H1 (cell line): ENCODE measurements around the gene UCHL5. TPM values are rescaled to one million over a fixed set of nuclear protein-coding genes. Genes with fewer than 3 reads are reported as not detected.

Experiments
- CTCF ChIA-PET: fragments of 300-600 bp; sonication (Branson Sonifier 250); formaldehyde crosslinking; loops from one replicate; lab custom pipeline; 2021; ENCODE audit not compliant: partially characterized antibody; lab: Charles Lee
- POLR2A ChIA-PET: fragments of 300-600 bp; sonication (Branson Sonifier 250); formaldehyde crosslinking; loops from one replicate; lab custom pipeline; 2021; ENCODE audit warnings: inconsistent platforms; ENCODE audit not compliant: partially characterized antibody; lab: Charles Lee
- DNase-seq, 2 experiments: peaks; one replicate each; pipeline versions ENCODE4 v3.0.0 to v3.0.0-alpha.2; 2010 to 2022; ENCODE audit warnings: low spot score in 2 of 2, low read depth in 1 of 2, mixed read lengths in 1 of 2
- FAIRE-seq: peaks from 2 replicates; lab custom pipeline; 2011; peaks lifted over from hg19 to GRCh38; lab: Jason Lieb, UNC
- H2AFZ ChIP-seq: 2 replicates; pipeline ENCODE4 v1.8.1; 2012; ENCODE audit warnings: low read length, inconsistent platforms
- H2AK5ac ChIP-seq: 2 replicates; pipeline ENCODE4 v1.6.1; 2013; ENCODE audit warnings: low read depth, low read length
- H2BK120ac ChIP-seq: replicated peaks from 2 replicates; pipeline ENCODE3; 2013; ENCODE audit warnings: low read depth, low read length, inconsistent platforms
- H2BK12ac ChIP-seq: 2 replicates; pipeline ENCODE4 v1.6.1; 2013; ENCODE audit warnings: low read depth, low read length
- H2BK15ac ChIP-seq: 2 replicates; pipeline ENCODE4 v1.6.1; 2013; ENCODE audit warnings: low read length
- H2BK20ac ChIP-seq: 2 replicates; pipeline ENCODE4 v1.6.1; 2013; ENCODE audit warnings: low read length
- H2BK5ac ChIP-seq: 2 replicates; pipeline ENCODE4 v1.6.1; 2013; ENCODE audit warnings: low read depth, low read length
- H3K14ac ChIP-seq: 2 replicates; pipeline ENCODE4 v1.6.1; 2013; ENCODE audit warnings: inconsistent platforms; ENCODE audit not compliant: insufficient read length
- H3K18ac ChIP-seq: 2 replicates; pipeline ENCODE4 v1.6.1; 2013; ENCODE audit warnings: low read length; ENCODE audit errors: extremely low read depth
- H3K23ac ChIP-seq: 2 replicates; pipeline ENCODE4 v1.6.1; 2013; ENCODE audit warnings: inconsistent platforms; ENCODE audit not compliant: insufficient read length
- H3K23me2 ChIP-seq: 2 replicates; pipeline ENCODE4 v1.6.1; 2013; ENCODE audit warnings: low read depth, low read length
- H3K27ac ChIP-seq: 2 replicates; pipeline ENCODE4 v1.6.1; 2011; ENCODE audit warnings: low read depth, low read length, inconsistent platforms
- H3K27me3 ChIP-seq, 4 experiments: replicated peaks in 1 of 4; 1 replicate in 1 of 4; 2 replicates in 3 of 4; pipeline versions ENCODE4 v1.6.1 to v1.8.1; 2011 to 2013; ENCODE audit warnings: low read length in 3 of 4, mild to moderate bottlenecking in 3 of 4, inconsistent platforms in 2 of 4, mixed read lengths in 2 of 4, moderate library complexity in 1 of 4; ENCODE audit not compliant: control insufficient read depth in 3 of 4, insufficient read depth in 3 of 4; ENCODE audit errors: extremely low read depth in 1 of 4
- H3K36me3 ChIP-seq, 4 experiments: 2 replicates each; pipeline versions ENCODE4 v1.6.1 to v1.8.1; 2011 to 2013; ENCODE audit warnings: mild to moderate bottlenecking in 4 of 4, low read length in 3 of 4, moderate library complexity in 2 of 4, control low read depth in 1 of 4, inconsistent platforms in 1 of 4; ENCODE audit not compliant: insufficient read depth in 4 of 4, control insufficient read depth in 2 of 4
- H3K4ac ChIP-seq: replicated peaks from 2 replicates; pipeline ENCODE3; 2013; ENCODE audit warnings: low read length, low read depth, mixed read lengths, inconsistent platforms; ENCODE audit not compliant: insufficient read length
- H3K4me1 ChIP-seq, 4 experiments: replicated peaks in 1 of 4; 1 replicate in 1 of 4; 2 replicates in 3 of 4; pipeline versions ENCODE4 v1.6.1 to v1.8.1; 2011 to 2013; ENCODE audit warnings: low read length in 3 of 4, inconsistent platforms in 2 of 4, mixed read lengths in 1 of 4; ENCODE audit not compliant: insufficient read depth in 4 of 4, control insufficient read depth in 3 of 4
- H3K4me2 ChIP-seq, 2 experiments: 2 replicates each; pipeline versions ENCODE4 v1.6.1 to v1.8.1; 2011 to 2013; ENCODE audit warnings: low read depth in 2 of 2, low read length in 2 of 2, control low read depth in 1 of 2, inconsistent platforms in 1 of 2, mild to moderate bottlenecking in 1 of 2; ENCODE audit not compliant: insufficient read depth in 1 of 2
- H3K4me3 ChIP-seq, 4 experiments: fragments of 200-600, 300-600 bp in 1 of 4; sonication (generic), shearing (Covaris generic), sonication (Bioruptor Twin) in 1 of 4; 2 replicates each; pipeline versions ENCODE4 v1.5.1 to v1.8.1; 2011 to 2016; ENCODE audit warnings: low read length in 4 of 4, low read depth in 3 of 4, control low read depth in 2 of 4, inconsistent platforms in 2 of 4, mild to moderate bottlenecking in 2 of 4, mixed read lengths in 1 of 4, moderate library complexity in 1 of 4; ENCODE audit not compliant: insufficient read depth in 2 of 4; ENCODE audit errors: extremely low read depth in 1 of 4
- H3K56ac ChIP-seq: replicated peaks from 2 replicates; pipeline ENCODE3; 2013; ENCODE audit warnings: low read depth, mild to moderate bottlenecking, mixed read lengths, low read length, inconsistent platforms; ENCODE audit not compliant: insufficient read length
- H3K79me1 ChIP-seq: 2 replicates; pipeline ENCODE4 v1.6.1; 2013; ENCODE audit warnings: low read depth, low read length, control low read depth
- H3K79me2 ChIP-seq, 2 experiments: 2 replicates each; pipeline versions ENCODE4 v1.6.1 to v1.8.1; 2012 to 2013; ENCODE audit warnings: low read length in 2 of 2, mild to moderate bottlenecking in 2 of 2, inconsistent platforms in 1 of 2; ENCODE audit not compliant: insufficient read depth in 2 of 2, control insufficient read depth in 1 of 2
- H3K9ac ChIP-seq, 4 experiments: replicated peaks in 1 of 4; 1 replicate in 1 of 4; 2 replicates in 3 of 4; pipeline versions ENCODE4 v1.6.1 to v1.8.1; 2011 to 2013; ENCODE audit warnings: low read depth in 3 of 4, low read length in 3 of 4, control low read depth in 2 of 4, mild to moderate bottlenecking in 2 of 4, moderate library complexity in 2 of 4, inconsistent platforms in 1 of 4; ENCODE audit errors: extremely low read depth in 1 of 4
- H3K9me3 ChIP-seq, 2 experiments: 2 replicates each; pipeline versions ENCODE4 v1.6.1 to v1.8.1; 2012 to 2013; ENCODE audit warnings: mild to moderate bottlenecking in 2 of 2, moderate library complexity in 2 of 2, control low read depth in 1 of 2, inconsistent platforms in 1 of 2, low read depth in 1 of 2, low read length in 1 of 2, mixed read lengths in 1 of 2; ENCODE audit not compliant: insufficient read depth in 2 of 2
- H4K20me1 ChIP-seq, 2 experiments: replicated peaks in 1 of 2; 2 replicates each; pipeline versions ENCODE3 to v1.8.1; 2011 to 2013; ENCODE audit warnings: inconsistent platforms in 2 of 2, low read length in 2 of 2, mild to moderate bottlenecking in 1 of 2; ENCODE audit not compliant: insufficient read depth in 2 of 2, control insufficient read depth in 1 of 2
- H4K5ac ChIP-seq: 2 replicates; pipeline ENCODE4 v1.6.1; 2013; ENCODE audit warnings: low read length, low read depth, mixed read lengths, inconsistent platforms; ENCODE audit not compliant: insufficient read length
- H4K8ac ChIP-seq: 2 replicates; pipeline ENCODE4 v1.8.0; 2013; ENCODE audit warnings: mild to moderate bottlenecking, moderate library complexity, low read length, inconsistent platforms; ENCODE audit not compliant: insufficient read depth; ENCODE audit errors: extremely low read depth
- H4K91ac ChIP-seq: replicated peaks from 2 replicates; pipeline ENCODE3; 2013; ENCODE audit warnings: low read length, mixed read lengths, inconsistent platforms; ENCODE audit not compliant: insufficient read length
- EGR1 ChIP-seq: IDR thresholded peaks from 2 replicates; pipeline ENCODE4 v1.6.1; 2011; ENCODE audit warnings: low read depth, low read length, borderline replicate concordance
- GTF2F1 ChIP-seq: IDR thresholded peaks from 2 replicates; pipeline ENCODE4 v1.6.1; 2012; ENCODE audit warnings: low read depth, low read length, improper control_type of control experiment, borderline replicate concordance
- NANOG ChIP-seq: IDR thresholded peaks from 2 replicates; pipeline ENCODE4 v1.6.1; 2011; ENCODE audit warnings: low read length, low read depth, mild to moderate bottlenecking, inconsistent platforms; ENCODE audit not compliant: insufficient read depth, poor library complexity, severe bottlenecking
- POU5F1 ChIP-seq: IDR thresholded peaks from 2 replicates; pipeline ENCODE4 v1.6.1; 2011; ENCODE audit warnings: low read depth, mild to moderate bottlenecking, low read length, moderate library complexity
- WGBS, 2 experiments: shearing (Covaris generic) in 1 of 2; methylation state at CpG; one replicate each; pipeline versions ENCODE4 v1.1.6 to v1.1.7; 2013 to 2015; ENCODE audit warnings: low lambda C conversion rate in 2 of 2, mixed read lengths in 2 of 2, inconsistent platforms in 1 of 2, low coverage in 1 of 2, missing lambda C conversion rate in 1 of 2; ENCODE audit not compliant: insufficient replicate concordance in 2 of 2, insufficient coverage in 1 of 2, insufficient read length in 1 of 2; ENCODE audit errors: extremely low coverage in 1 of 2, missing lambda C conversion rate in 1 of 2; 5-methylcytosine and 5-hydroxymethylcytosine counted together
- polyA plus RNA-seq, 7 experiments: library from polyadenylated mRNA; depleted of rRNA in 3 of 7; stranded (reverse) in 5 of 7; unstranded in 2 of 7; fragments of >200 nt in 5 of 7; fragments of 200-250 nt in 2 of 7; gene quantifications; 1 replicate in 5 of 7; 2 replicates in 1 of 7; 4 replicates in 1 of 7; pipeline versions ENCODE4 v1.2.1 to v1.2.3, GENCODE V29; 2011 to 2013; ENCODE audit warnings: missing spikeins in 2 of 7, mixed read lengths in 2 of 7
- total RNA-seq: library from RNA; stranded (reverse); fragmentation: NEBNext Ultra II Directional; extraction: Animal tissue kit (Norgen Biotek cat#: 25700); gene quantifications from 2 replicates; pipeline ENCODE4 v1.2.1, GENCODE V29; 2021

Gene UCHL5
- total and polyA plus RNA-seq, 2 of the 8 experiments (the other 6 are each of a cell fraction or from before 2014, with no cell fraction given): 12.0 to 40.0 TPM

DNA sequence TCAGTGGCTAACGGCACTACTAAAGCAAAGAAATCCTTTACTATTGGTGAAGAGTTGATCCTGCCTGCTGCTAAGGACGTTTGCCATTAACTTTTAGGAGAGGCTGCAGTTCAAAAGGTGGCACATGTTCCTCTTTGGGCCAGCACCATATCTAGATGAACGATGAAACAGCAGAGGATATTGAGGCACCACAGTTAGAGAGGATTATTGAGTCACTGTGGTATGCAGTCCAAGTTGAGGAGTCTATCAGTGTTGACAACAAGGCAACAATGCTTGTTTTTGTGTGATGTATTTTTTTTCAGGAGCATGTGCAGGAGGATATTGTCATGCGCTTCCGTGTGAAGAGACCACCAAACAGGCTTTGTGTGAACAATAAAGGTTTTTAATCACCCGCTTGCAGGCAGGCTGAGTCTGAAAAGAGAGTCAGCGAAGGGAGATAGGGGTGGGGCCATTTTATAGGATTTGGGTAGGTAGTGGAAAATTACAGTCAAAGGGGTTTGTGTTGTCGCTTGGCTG, 80.9 kb downstream of the UCHL5 start:
- Histone ChIP-seq H3K4me1 (peaks cover 0 to 9% (median 6%) of the 10 kb centered on the region in 4 experiments; a peak in 5 of 7 replicates), H2BK20ac (no peak overlapping the region), H4K91ac (no peak overlapping the region), H3K27ac (no peak overlapping the region), H3K4me3 (no peak overlapping the region), H2AFZ (no peak overlapping the region), H4K5ac (no peak overlapping the region), H3K4me2 (no peak overlapping the region), H3K14ac (no peak overlapping the region), H3K79me2 (no peaks in the 10 kb centered on the region), H4K8ac (no peak overlapping the region), H2BK120ac (no peak overlapping the region), H3K18ac (no peak overlapping the region), H3K79me1 (no peaks in the 10 kb centered on the region), H3K27me3 (no peaks in the 10 kb centered on the region), H2BK5ac (no peak overlapping the region), H4K20me1 (no peaks in the 10 kb centered on the region), H3K9me3 (peaks cover 4 to 12% of the 10 kb centered on the region in 2 experiments; a peak in 2 of 4 replicates), H3K23me2 (no peaks in the 10 kb centered on the region), H2BK15ac (no peak overlapping the region), H2AK5ac (no peak overlapping the region), H3K36me3 (no peaks in the 10 kb centered on the region; a peak in 1 of 8 replicates), H3K4ac (no peak overlapping the region), H3K9ac (no peak overlapping the region), H2BK12ac (no peak overlapping the region), H3K23ac (no peak overlapping the region), H3K56ac (no peak overlapping the region)
- TF ChIP-seq GTF2F1 (no peak), NANOG (no peak), POU5F1 (no peak), EGR1 (no peak)
- 91% methylated on average over 8 of the region's 8 CpGs; no CpG with 5 or more reads in 1 of the 2 experiments for WGBS, 2 experiments
- FAIRE-seq (no peak), DNase-seq (no peak)
- CTCF ChIA-PET: no interaction called here
- POLR2A ChIA-PET: no interaction called here
